SK-N-SH (cell line): ENCODE results near the gene TMEM131. TPM values are rescaled to one million over a fixed set of nuclear protein-coding genes. Genes with fewer than 3 reads are reported as not detected.
"Not testable (repeated sequence)": the region's sequence is repeated elsewhere in the genome, so short reads cannot be mapped to it uniquely, and the experiment has no call there.

ENCODE experiments used
- CTCF ChIA-PET: fragments of 300-600, 350-600 bp; formaldehyde crosslinking; extraction: SDS; loops from one replicate; lab custom pipeline; 2021; lab: Yijun Ruan, JAX
- POLR2A ChIA-PET: fragments of 350-600 bp; sonication (Branson Sonifier 250); formaldehyde crosslinking; extraction: SDS; loops from one replicate; lab custom pipeline; 2020; ENCODE audit warnings: antibody characterized with exemption, inconsistent platforms; lab: Yijun Ruan, JAX
- DNase-seq: peaks from one replicate; pipeline ENCODE4 v3.0.0; 2012
- H2AFZ ChIP-seq: fragments of 200-600 bp; sonication (generic); 2 replicates; pipeline ENCODE4 v1.8.1; 2016; ENCODE audit warnings: antibody characterized with exemption, mild to moderate bottlenecking, low read depth
- H3F3A ChIP-seq: fragments of 200-600 bp; sonication (generic); replicated peaks from 2 replicates; pipeline ENCODE3; 2016; ENCODE audit warnings: antibody characterized with exemption, mild to moderate bottlenecking; ENCODE audit not compliant: insufficient read depth
- H3K27ac ChIP-seq, 2 experiments: fragments of 200-500 bp in 1 of 2; fragments of 200-600 bp in 1 of 2; sonication (Bioruptor generic) in 1 of 2; sonication (generic), shearing (Covaris generic) in 1 of 2; 2 replicates each; pipeline versions ENCODE4 v1.5.1 to v1.6.1; 2014 to 2016; ENCODE audit warnings: low read depth in 2 of 2, inconsistent platforms in 1 of 2, low read length in 1 of 2, mild to moderate bottlenecking in 1 of 2, mixed read lengths in 1 of 2
- H3K27me3 ChIP-seq: fragments of 200-600 bp; sonication (generic), shearing (Covaris generic); 2 replicates; pipeline ENCODE4 v1.6.1; 2016; ENCODE audit warnings: mixed run types; ENCODE audit not compliant: insufficient read depth
- H3K36me3 ChIP-seq, 2 experiments: fragments of 200-500 bp in 1 of 2; fragments of 200-600 bp in 1 of 2; sonication (Bioruptor generic) in 1 of 2; sonication (generic) in 1 of 2; replicated peaks in 1 of 2; 2 replicates each; pipeline versions ENCODE3 to v1.5.1; 2014 to 2016; ENCODE audit warnings: low read length in 1 of 2, mild to moderate bottlenecking in 1 of 2; ENCODE audit not compliant: insufficient read depth in 2 of 2, control insufficient read depth in 1 of 2
- H3K4me1 ChIP-seq, 2 experiments: fragments of 200-500 bp in 1 of 2; fragments of 200-600 bp in 1 of 2; sonication (Bioruptor generic) in 1 of 2; sonication (generic), shearing (Covaris generic) in 1 of 2; 2 replicates each; pipeline versions ENCODE4 v1.5.1 to v1.6.1; 2014 to 2016; ENCODE audit warnings: low read depth in 1 of 2, low read length in 1 of 2, mixed run types in 1 of 2; ENCODE audit not compliant: insufficient read depth in 2 of 2, control insufficient read depth in 1 of 2
- H3K4me2 ChIP-seq: fragments of 200-600 bp; sonication (generic), shearing (Covaris generic); 2 replicates; pipeline ENCODE4 v1.6.1; 2017; ENCODE audit warnings: mixed run types
- H3K4me3 ChIP-seq, 2 experiments: fragments of 200-500 bp in 1 of 2; fragments of 200-600 bp in 1 of 2; sonication (Bioruptor generic) in 1 of 2; sonication (generic), shearing (Covaris generic) in 1 of 2; 2 replicates each; pipeline versions ENCODE4 v1.5.1 to v1.8.1; 2014 to 2016; ENCODE audit warnings: low read depth in 2 of 2, inconsistent platforms in 1 of 2, low read length in 1 of 2, mild to moderate bottlenecking in 1 of 2, mixed read lengths in 1 of 2, moderate library complexity in 1 of 2
- H3K79me2 ChIP-seq: fragments of 200-600 bp; sonication (generic); 2 replicates; pipeline ENCODE4 v1.8.1; 2017; ENCODE audit warnings: mild to moderate bottlenecking; ENCODE audit not compliant: insufficient read depth
- H3K9ac ChIP-seq: fragments of 200-600 bp; sonication (generic); 2 replicates; pipeline ENCODE4 v1.6.1; 2017; ENCODE audit warnings: mixed run types
- H3K9me2 ChIP-seq: fragments of 200-600 bp; sonication (generic); 2 replicates; pipeline ENCODE4 v1.6.1; 2017; ENCODE audit warnings: mixed run types
- H3K9me3 ChIP-seq: fragments of 200-600 bp; sonication (generic); 2 replicates; pipeline ENCODE4 v1.6.1; 2017; ENCODE audit warnings: mixed run types, mild to moderate bottlenecking, moderate library complexity
- H4K20me1 ChIP-seq: fragments of 200-600 bp; sonication (generic); 2 replicates; pipeline ENCODE4 v1.6.1; 2017; ENCODE audit warnings: mild to moderate bottlenecking, mixed run types; ENCODE audit not compliant: insufficient read depth
- CHD2 ChIP-seq: fragments of 150-350 bp; IDR thresholded peaks from 2 replicates; pipeline ENCODE4 v1.6.1; 2018; ENCODE audit warnings: low read length; ENCODE audit not compliant: partially characterized antibody
- CTCF ChIP-seq: fragments of 200-600 bp; sonication (generic); IDR thresholded peaks from 2 replicates; pipeline ENCODE4 v1.6.1; 2017; ENCODE audit warnings: antibody characterized with exemption, mild to moderate bottlenecking, moderate library complexity
- FOSL2 ChIP-seq: IDR thresholded peaks from 2 replicates; pipeline ENCODE4 v1.4.0; 2012; ENCODE audit warnings: low read depth, mild to moderate bottlenecking, moderate library complexity, borderline replicate concordance
- FOXJ3 ChIP-seq: sonication (generic); formaldehyde crosslinking; IDR thresholded peaks from 2 replicates; pipeline ENCODE4 v1.5.1; 2020; ENCODE audit warnings: mild to moderate bottlenecking, missing genetic modification reagents
- FOXM1 ChIP-seq: IDR thresholded peaks from 2 replicates; pipeline ENCODE4 v1.4.0; 2012; ENCODE audit warnings: low read depth, mild to moderate bottlenecking
- JUND ChIP-seq: IDR thresholded peaks from 2 replicates; pipeline ENCODE4 v1.4.0; 2012
- MXI1 ChIP-seq: IDR thresholded peaks from 2 replicates; pipeline ENCODE4 v1.6.1; 2012; ENCODE audit warnings: mild to moderate bottlenecking, low read depth, low read length, improper control_type of control experiment
- NFIC ChIP-seq: IDR thresholded peaks from 2 replicates; pipeline ENCODE4 v1.4.0; 2012; ENCODE audit warnings: borderline replicate concordance
- RAD21 ChIP-seq: IDR thresholded peaks from 2 replicates; pipeline ENCODE4 v1.6.1; 2012; ENCODE audit warnings: mild to moderate bottlenecking, low read length
- SIN3A ChIP-seq: IDR thresholded peaks from 2 replicates; pipeline ENCODE4 v1.6.1; 2012; ENCODE audit warnings: low read depth, mild to moderate bottlenecking, low read length, moderate library complexity, borderline replicate concordance
- SMC3 ChIP-seq: IDR thresholded peaks from 2 replicates; pipeline ENCODE4 v1.6.1; 2012; ENCODE audit warnings: low read depth, low read length, improper control_type of control experiment
- TCF12 ChIP-seq: IDR thresholded peaks from 2 replicates; pipeline ENCODE4 v1.4.0; 2012
- WGBS: methylation state at CpG from one replicate; pipeline ENCODE4 v1.1.6; 2017; ENCODE audit warnings: low lambda C conversion rate; 5-methylcytosine and 5-hydroxymethylcytosine counted together
- polyA plus RNA-seq, 3 experiments: library from polyadenylated mRNA; depleted of rRNA; stranded (reverse); fragments of >200 nt; gene quantifications; 2 replicates each; pipeline ENCODE4 v1.2.3, GENCODE V29; 2012
- TF ChIP-seq, protein P1 (sequence below): IDR thresholded peaks from 2 replicates; pipeline ENCODE4 v1.4.0; 2012; ENCODE audit warnings: low read depth, borderline replicate concordance
- TF ChIP-seq, protein P2 (sequence below): fragments of 150-350 bp; IDR thresholded peaks from 2 replicates; pipeline ENCODE4 v1.6.1; 2016; ENCODE audit warnings: mild to moderate bottlenecking, low read depth, low read length

Gene TMEM131
- polyA plus RNA-seq, 1 of the 3 experiments (the other 2 are of a cell fraction): 9.1 TPM

DNA sequence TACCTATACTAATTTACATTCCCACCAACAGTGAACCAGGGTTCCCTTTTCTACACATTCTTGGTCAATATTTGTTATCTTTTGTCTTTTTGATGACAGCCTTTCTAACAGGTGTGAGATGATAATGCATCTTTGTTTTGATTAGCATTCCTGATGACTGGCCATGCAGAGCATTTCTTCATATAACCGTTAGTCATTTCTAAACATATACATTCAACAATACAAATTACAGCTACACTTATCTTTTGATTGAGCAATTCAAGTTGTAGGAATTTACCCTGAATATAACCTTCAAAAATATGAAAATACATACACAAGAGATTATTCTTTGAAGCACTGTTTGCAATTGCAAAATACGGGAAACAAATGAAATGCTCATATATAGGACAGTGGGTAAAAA is 94.9 kb downstream of the TMEM131 start:
- Histone ChIP-seq H3K9ac (no peak overlapping the region), H3K79me2 (no peaks in the 10 kb centered on the region), H3K9me3 (no peaks in the 10 kb centered on the region), H3K36me3 (peaks cover 4 to 16% of the 10 kb centered on the region in 2 experiments), H3K9me2 (no peaks in the 10 kb centered on the region), H3K27me3 (no peaks in the 10 kb centered on the region), H4K20me1 (no peaks in the 10 kb centered on the region), H3K4me3 (no peak overlapping the region), H2AFZ (no peak overlapping the region), H3K4me2 (no peak overlapping the region), H3F3A (no peaks in the 10 kb centered on the region), H3K27ac (no peak overlapping the region), H3K4me1 (no peaks in the 10 kb centered on the region)
- DNase-seq: no peak
- TF ChIP-seq FOSL2 (no peak), CTCF (no peak), RAD21 (no peak), SMC3 (no peak), CHD2 (no peak), MXI1 (no peak), TCF12 (no peak), FOXJ3 (CRISPR knock-in tag) (no peak), SIN3A (no peak), NFIC (no peak), JUND (no peak), FOXM1 (no peak)
- TF ChIP-seq, protein P1, sequence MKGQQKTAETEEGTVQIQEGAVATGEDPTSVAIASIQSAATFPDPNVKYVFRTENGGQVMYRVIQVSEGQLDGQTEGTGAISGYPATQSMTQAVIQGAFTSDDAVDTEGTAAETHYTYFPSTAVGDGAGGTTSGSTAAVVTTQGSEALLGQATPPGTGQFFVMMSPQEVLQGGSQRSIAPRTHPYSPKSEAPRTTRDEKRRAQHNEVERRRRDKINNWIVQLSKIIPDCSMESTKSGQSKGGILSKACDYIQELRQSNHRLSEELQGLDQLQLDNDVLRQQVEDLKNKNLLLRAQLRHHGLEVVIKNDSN: no peak
- TF ChIP-seq, protein P2, sequence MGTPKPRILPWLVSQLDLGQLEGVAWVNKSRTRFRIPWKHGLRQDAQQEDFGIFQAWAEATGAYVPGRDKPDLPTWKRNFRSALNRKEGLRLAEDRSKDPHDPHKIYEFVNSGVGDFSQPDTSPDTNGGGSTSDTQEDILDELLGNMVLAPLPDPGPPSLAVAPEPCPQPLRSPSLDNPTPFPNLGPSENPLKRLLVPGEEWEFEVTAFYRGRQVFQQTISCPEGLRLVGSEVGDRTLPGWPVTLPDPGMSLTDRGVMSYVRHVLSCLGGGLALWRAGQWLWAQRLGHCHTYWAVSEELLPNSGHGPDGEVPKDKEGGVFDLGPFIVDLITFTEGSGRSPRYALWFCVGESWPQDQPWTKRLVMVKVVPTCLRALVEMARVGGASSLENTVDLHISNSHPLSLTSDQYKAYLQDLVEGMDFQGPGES: no peak
- ChIA-PET POLR2A (no interaction called here), CTCF (no interaction called here)
- WGBS: 88% methylated on average over 2 of the region's 2 CpGs

GRCh38 chr2:97893042-97893441 is 102.7 kb downstream of the TMEM131 start:
- H3K4me3 ChIP-seq, H2AFZ ChIP-seq, H4K20me1 ChIP-seq, POLR2A ChIA-PET, DNase-seq, H3K9me2 ChIP-seq, H3K27ac ChIP-seq, H3F3A ChIP-seq, H3K79me2 ChIP-seq, CTCF ChIA-PET, H3K9me3 ChIP-seq, H3K4me1 ChIP-seq, H3K9ac ChIP-seq, H3K27me3 ChIP-seq, H3K4me2 ChIP-seq: not testable (repeated sequence)
- peaks cover 0 to 13% of the 10 kb centered on the region in 2 experiments for H3K36me3 ChIP-seq
- WGBS: 100% methylated on average over 4 of the region's 4 CpGs
